HL-60 (cell line): Measurements from ENCODE around the gene SUSD2.

Experiments used
- DNase-seq, 2 experiments: peaks; one replicate each; pipeline ENCODE4 v3.0.0-alpha.2; 2010 to 2020; ENCODE audit warnings: low read depth in 1 of 2, low spot score in 1 of 2
- H3K27ac ChIP-seq: fragments of 250-450 bp; sonication (Bioruptor Pico); replicated peaks from 2 replicates; pipeline ENCODE4 v1.5.1; 2020; ENCODE audit warnings: mild to moderate bottlenecking, moderate library complexity
- H3K27me3 ChIP-seq: fragments of 250-450 bp; sonication (Bioruptor Pico); 2 replicates; pipeline ENCODE4 v1.5.1; 2021; ENCODE audit warnings: mild to moderate bottlenecking, moderate library complexity; ENCODE audit not compliant: insufficient read depth, poor library complexity, severe bottlenecking
- H3K4me3 ChIP-seq: replicated peaks from 2 replicates; pipeline ENCODE4 v1.5.1; 2011; ENCODE audit warnings: mild to moderate bottlenecking, control low read depth, low read length; ENCODE audit not compliant: insufficient read depth
- CTCF ChIP-seq: IDR thresholded peaks from one replicate; pipeline ENCODE4 v1.5.1; 2011; ENCODE audit warnings: low read length, control low read depth, inconsistent platforms; ENCODE audit not compliant: insufficient read depth
- GABPA ChIP-seq: IDR thresholded peaks from 2 replicates; pipeline ENCODE4 v1.6.1; 2012; ENCODE audit warnings: low read depth
- POLR2AphosphoS5 ChIP-seq: IDR thresholded peaks from 2 replicates; pipeline ENCODE4 v1.6.1; 2012; ENCODE audit warnings: low read depth
- REST ChIP-seq: IDR thresholded peaks from 2 replicates; pipeline ENCODE4 v1.6.1; 2012; ENCODE audit warnings: low read depth; ENCODE audit not compliant: insufficient replicate concordance
- SPI1 ChIP-seq: IDR thresholded peaks from 2 replicates; pipeline ENCODE4 v1.6.1; 2012; ENCODE audit warnings: low read depth, mild to moderate bottlenecking, borderline replicate concordance

The SUSD2 gene

GRCh38 chr22:24208012-24208749, 26.9 kb downstream of the SUSD2 start:
- Histone ChIP-seq H3K27ac (peak overlapping the region; percentile 90), H3K4me3 (no peak overlapping the region), H3K27me3 (no peaks in the 10 kb centered on the region)
- no peak for TF ChIP-seq GABPA
- no peak for TF ChIP-seq REST
- TF ChIP-seq CTCF: no peak
- peak; percentile 93 for TF ChIP-seq SPI1
- no peak; the same call in 1 of the 2 replicates for TF ChIP-seq POLR2AphosphoS5
- peak; percentile 82 to 85 for DNase-seq

- Histone ChIP-seq H3K27ac (peak overlapping the region; percentile 90), H3K27me3 (no peaks in the 10 kb centered on the region), H3K4me3 (no peak overlapping the region)
- DNase-seq: no peak
- TF ChIP-seq POLR2AphosphoS5: no peak
- TF ChIP-seq CTCF: no peak
- no peak for TF ChIP-seq SPI1
- TF ChIP-seq REST: no peak
- no peak for TF ChIP-seq GABPA
Observed at GRCh38 chr22:24209016-24209415, 27.7 kb downstream of the SUSD2 start.

- H3K27me3 ChIP-seq: no peaks in the 10 kb centered on the region
Observed at GRCh38 chr22:24209687-24210086, 28.4 kb downstream of the SUSD2 start.

More at GRCh38 chr22:24209687-24210086, 28.4 kb downstream of the SUSD2 start:
- DNase-seq: no peak
- no peak overlapping the region for H3K27ac ChIP-seq
- TF ChIP-seq GABPA (no peak), CTCF (no peak), POLR2AphosphoS5 (no peak), SPI1 (no peak), REST (no peak)
- no peak overlapping the region for H3K4me3 ChIP-seq
